Rectal smooth muscle tissue (tissue), 1 donor: ENCODE measurements around the gene EFCAB6.

Experiments
- H3K27ac ChIP-seq: one replicate; pipeline ENCODE4 v1.7.0; 2013; ENCODE audit warnings: low read depth, low read length, inconsistent platforms
- H3K27me3 ChIP-seq: one replicate; pipeline ENCODE4 v1.7.0; 2013; ENCODE audit warnings: low read length; ENCODE audit not compliant: control insufficient read depth, insufficient read depth
- H3K36me3 ChIP-seq: one replicate; pipeline ENCODE4 v1.7.0; 2013; ENCODE audit warnings: low read length; ENCODE audit not compliant: control insufficient read depth, insufficient read depth
- H3K4me1 ChIP-seq: one replicate; pipeline ENCODE4 v1.7.0; 2013; ENCODE audit warnings: low read length; ENCODE audit not compliant: control insufficient read depth, insufficient read depth
- H3K4me3 ChIP-seq: one replicate; pipeline ENCODE4 v1.7.0; 2013; ENCODE audit warnings: low read length
- H3K9ac ChIP-seq: one replicate; pipeline ENCODE4 v1.7.0; 2013; ENCODE audit warnings: low read length

EFCAB6 gene

GRCh38 chr22:43776081-43776670 is 35.9 kb downstream of the EFCAB6 start:
- Histone ChIP-seq H3K36me3 (no peaks in the 10 kb centered on the region), H3K27ac (no peak overlapping the region), H3K4me3 (no peak overlapping the region), H3K9ac (no peak overlapping the region), H3K4me1 (no peaks in the 10 kb centered on the region), H3K27me3 (no peaks in the 10 kb centered on the region)

GRCh38 chr22:43774318-43774915 is 37.7 kb downstream of the EFCAB6 start:
- H3K4me1 ChIP-seq: no peaks in the 10 kb centered on the region
- H3K27me3 ChIP-seq: no peaks in the 10 kb centered on the region
- no peak overlapping the region for H3K4me3 ChIP-seq
- no peak overlapping the region for H3K27ac ChIP-seq
- H3K9ac ChIP-seq: no peak overlapping the region
- H3K36me3 ChIP-seq: no peaks in the 10 kb centered on the region

- no peak overlapping the region for H3K4me3 ChIP-seq
- H3K4me1 ChIP-seq: no peaks in the 10 kb centered on the region
- H3K27ac ChIP-seq: no peak overlapping the region
- no peak overlapping the region for H3K9ac ChIP-seq
- H3K27me3 ChIP-seq: no peaks in the 10 kb centered on the region
- H3K36me3 ChIP-seq: no peaks in the 10 kb centered on the region
Measured at GRCh38 chr22:43772831-43773230, 39.3 kb downstream of the EFCAB6 start.

- H3K4me3 ChIP-seq: no peak overlapping the region
- H3K9ac ChIP-seq: no peak overlapping the region
- H3K27me3 ChIP-seq: no peaks in the 10 kb centered on the region
- H3K36me3 ChIP-seq: no peaks in the 10 kb centered on the region
- no peaks in the 10 kb centered on the region for H3K4me1 ChIP-seq
- H3K27ac ChIP-seq: no peak overlapping the region
Measured at GRCh38 chr22:43755452-43755851, 56.7 kb downstream of the EFCAB6 start.

- Histone ChIP-seq H3K9ac (no peak overlapping the region), H3K27me3 (no peaks in the 10 kb centered on the region), H3K4me1 (no peaks in the 10 kb centered on the region), H3K4me3 (no peak overlapping the region), H3K27ac (no peak overlapping the region), H3K36me3 (no peaks in the 10 kb centered on the region)
Measured at GRCh38 chr22:43755011-43755410, 57.1 kb downstream of the EFCAB6 start.

GRCh38 chr22:43754176-43754575 is 57.9 kb downstream of the EFCAB6 start:
- Histone ChIP-seq H3K27me3 (no peaks in the 10 kb centered on the region), H3K9ac (no peak overlapping the region), H3K27ac (no peak overlapping the region), H3K4me3 (no peak overlapping the region), H3K4me1 (no peaks in the 10 kb centered on the region), H3K36me3 (no peaks in the 10 kb centered on the region)

GRCh38 chr22:43753688-43754087 is 58.4 kb downstream of the EFCAB6 start:
- H3K4me1 ChIP-seq: no peaks in the 10 kb centered on the region
- no peak overlapping the region for H3K4me3 ChIP-seq
- H3K27ac ChIP-seq: no peak overlapping the region
- no peaks in the 10 kb centered on the region for H3K27me3 ChIP-seq
- H3K36me3 ChIP-seq: no peaks in the 10 kb centered on the region
- H3K9ac ChIP-seq: no peak overlapping the region

- H3K4me1 ChIP-seq: no peaks in the 10 kb centered on the region
- H3K4me3 ChIP-seq: no peak overlapping the region
- no peak overlapping the region for H3K27ac ChIP-seq
- H3K9ac ChIP-seq: no peak overlapping the region
- no peaks in the 10 kb centered on the region for H3K36me3 ChIP-seq
- no peaks in the 10 kb centered on the region for H3K27me3 ChIP-seq
Measured at GRCh38 chr22:43750751-43751150, 61.4 kb downstream of the EFCAB6 start.

- H3K4me1 ChIP-seq: peaks cover 9% of the 10 kb centered on the region
- no peaks in the 10 kb centered on the region for H3K27me3 ChIP-seq
- H3K4me3 ChIP-seq: no peak overlapping the region
- no peaks in the 10 kb centered on the region for H3K36me3 ChIP-seq
- no peak overlapping the region for H3K27ac ChIP-seq
- H3K9ac ChIP-seq: no peak overlapping the region
Measured at GRCh38 chr22:43749473-43749872, 62.6 kb downstream of the EFCAB6 start.

- H3K27ac ChIP-seq: no peak overlapping the region
- H3K4me1 ChIP-seq: peaks cover 9% of the 10 kb centered on the region
- no peaks in the 10 kb centered on the region for H3K27me3 ChIP-seq
- H3K4me3 ChIP-seq: no peak overlapping the region
- no peaks in the 10 kb centered on the region for H3K36me3 ChIP-seq
- no peak overlapping the region for H3K9ac ChIP-seq
Measured at GRCh38 chr22:43747877-43748276, 64.2 kb downstream of the EFCAB6 start.

GRCh38 chr22:43747058-43747457 is 65.0 kb downstream of the EFCAB6 start:
- peaks cover 9% of the 10 kb centered on the region for H3K4me1 ChIP-seq
- no peak overlapping the region for H3K4me3 ChIP-seq
- H3K9ac ChIP-seq: no peak overlapping the region
- H3K27ac ChIP-seq: no peak overlapping the region
- no peaks in the 10 kb centered on the region for H3K36me3 ChIP-seq
- no peaks in the 10 kb centered on the region for H3K27me3 ChIP-seq

- Histone ChIP-seq H3K27ac (no peak overlapping the region), H3K4me1 (peaks cover 9% of the 10 kb centered on the region)
Measured at GRCh38 chr22:43745783-43746356, 66.2 kb downstream of the EFCAB6 start.

GRCh38 chr22:43745411-43745770 is 66.7 kb downstream of the EFCAB6 start:
- Histone ChIP-seq H3K9ac (no peak overlapping the region), H3K27ac (no peak overlapping the region)

More at GRCh38 chr22:43745783-43746356, 66.2 kb downstream of the EFCAB6 start:
- H3K4me3 ChIP-seq: no peak overlapping the region
- H3K36me3 ChIP-seq: no peaks in the 10 kb centered on the region
- no peak overlapping the region for H3K9ac ChIP-seq
- H3K27me3 ChIP-seq: no peaks in the 10 kb centered on the region

More at GRCh38 chr22:43745411-43745770, 66.7 kb downstream of the EFCAB6 start:
- H3K36me3 ChIP-seq: no peaks in the 10 kb centered on the region
- no peak overlapping the region for H3K4me3 ChIP-seq
- no peaks in the 10 kb centered on the region for H3K27me3 ChIP-seq
- H3K4me1 ChIP-seq: peaks cover 9% of the 10 kb centered on the region
